C4-2B (cell line): ENCODE data around the gene EPB41.

Experiments
- ZFX ChIP-seq: fragments of 450-650 bp; IDR thresholded peaks from 2 replicates; pipeline ENCODE4 v1.6.1; 2017
- TF ChIP-seq, protein P1 (sequence below): fragments of 450-650 bp; conservative IDR thresholded peaks from 2 replicates; pipeline ENCODE4 v1.5.1; 2017; ENCODE audit warnings: mild to moderate bottlenecking

- no peak for TF ChIP-seq ZFX
- TF ChIP-seq, protein P1, sequence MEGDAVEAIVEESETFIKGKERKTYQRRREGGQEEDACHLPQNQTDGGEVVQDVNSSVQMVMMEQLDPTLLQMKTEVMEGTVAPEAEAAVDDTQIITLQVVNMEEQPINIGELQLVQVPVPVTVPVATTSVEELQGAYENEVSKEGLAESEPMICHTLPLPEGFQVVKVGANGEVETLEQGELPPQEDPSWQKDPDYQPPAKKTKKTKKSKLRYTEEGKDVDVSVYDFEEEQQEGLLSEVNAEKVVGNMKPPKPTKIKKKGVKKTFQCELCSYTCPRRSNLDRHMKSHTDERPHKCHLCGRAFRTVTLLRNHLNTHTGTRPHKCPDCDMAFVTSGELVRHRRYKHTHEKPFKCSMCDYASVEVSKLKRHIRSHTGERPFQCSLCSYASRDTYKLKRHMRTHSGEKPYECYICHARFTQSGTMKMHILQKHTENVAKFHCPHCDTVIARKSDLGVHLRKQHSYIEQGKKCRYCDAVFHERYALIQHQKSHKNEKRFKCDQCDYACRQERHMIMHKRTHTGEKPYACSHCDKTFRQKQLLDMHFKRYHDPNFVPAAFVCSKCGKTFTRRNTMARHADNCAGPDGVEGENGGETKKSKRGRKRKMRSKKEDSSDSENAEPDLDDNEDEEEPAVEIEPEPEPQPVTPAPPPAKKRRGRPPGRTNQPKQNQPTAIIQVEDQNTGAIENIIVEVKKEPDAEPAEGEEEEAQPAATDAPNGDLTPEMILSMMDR: no peak
Measured at GRCh38 chr1:28965271-28965870, 51.0 kb downstream of the EPB41 start.
